ENCODE measurements around the gene GBP2.

The GBP2 gene

DNA sequence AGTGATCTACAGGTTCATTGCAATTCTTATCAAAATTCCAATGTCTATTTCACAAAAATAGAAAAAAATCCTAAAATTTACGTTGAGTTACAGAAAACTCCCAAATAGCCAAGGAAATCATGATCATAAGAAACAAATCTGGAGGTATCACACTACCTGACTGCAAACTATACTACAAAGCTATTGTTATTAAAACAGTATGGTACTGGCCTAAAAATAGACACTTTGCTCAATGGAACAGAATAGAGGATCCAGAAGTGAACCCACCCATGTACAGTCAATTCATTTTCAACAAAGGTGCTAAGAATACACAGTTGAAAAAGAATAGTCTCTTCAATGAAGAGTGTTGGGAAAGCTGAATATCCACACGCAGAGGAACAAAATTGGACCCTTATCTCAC, 30.2 kb downstream of the GBP2 start:
- Histone ChIP-seq H3K27me3 (ENCODE audit: insufficient read depth, low read depth) (no peaks in the 10 kb centered on the region), H3K79me2 (ENCODE audit: insufficient read depth, low read depth) (no peaks in the 10 kb centered on the region), H3K9ac (no peak overlapping the region), H3K4me3 (IDR thresholded peaks at IDR 0.05; ENCODE audit: insufficient read depth, low read depth, low read length) (no peak overlapping the region), H3K4me1 (ENCODE audit: low read depth, poor library complexity, severe bottlenecking) (no peaks in the 10 kb centered on the region), H3K4me2 (no peak overlapping the region), H4K20me1 (ENCODE audit: insufficient read depth) (no peaks in the 10 kb centered on the region), H2AFZ (ENCODE audit: low read depth) (no peak overlapping the region), H3K27ac (no peak overlapping the region), H3K36me3 (ENCODE audit: insufficient read depth) (no peaks in the 10 kb centered on the region)
- TF ChIP-seq, protein P1, sequence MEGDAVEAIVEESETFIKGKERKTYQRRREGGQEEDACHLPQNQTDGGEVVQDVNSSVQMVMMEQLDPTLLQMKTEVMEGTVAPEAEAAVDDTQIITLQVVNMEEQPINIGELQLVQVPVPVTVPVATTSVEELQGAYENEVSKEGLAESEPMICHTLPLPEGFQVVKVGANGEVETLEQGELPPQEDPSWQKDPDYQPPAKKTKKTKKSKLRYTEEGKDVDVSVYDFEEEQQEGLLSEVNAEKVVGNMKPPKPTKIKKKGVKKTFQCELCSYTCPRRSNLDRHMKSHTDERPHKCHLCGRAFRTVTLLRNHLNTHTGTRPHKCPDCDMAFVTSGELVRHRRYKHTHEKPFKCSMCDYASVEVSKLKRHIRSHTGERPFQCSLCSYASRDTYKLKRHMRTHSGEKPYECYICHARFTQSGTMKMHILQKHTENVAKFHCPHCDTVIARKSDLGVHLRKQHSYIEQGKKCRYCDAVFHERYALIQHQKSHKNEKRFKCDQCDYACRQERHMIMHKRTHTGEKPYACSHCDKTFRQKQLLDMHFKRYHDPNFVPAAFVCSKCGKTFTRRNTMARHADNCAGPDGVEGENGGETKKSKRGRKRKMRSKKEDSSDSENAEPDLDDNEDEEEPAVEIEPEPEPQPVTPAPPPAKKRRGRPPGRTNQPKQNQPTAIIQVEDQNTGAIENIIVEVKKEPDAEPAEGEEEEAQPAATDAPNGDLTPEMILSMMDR (conservative IDR thresholded peaks at IDR 0.05; ENCODE audit: low read depth, low read length), result no peak

- Histone ChIP-seq H3K4me3 (IDR thresholded peaks at IDR 0.05; ENCODE audit: insufficient read depth, low read depth, low read length) (no peak overlapping the region), H3K27me3 (ENCODE audit: insufficient read depth, low read depth) (no peaks in the 10 kb centered on the region), H3K4me2 (no peak overlapping the region), H3K4me1 (ENCODE audit: low read depth, poor library complexity, severe bottlenecking) (no peaks in the 10 kb centered on the region), H3K9ac (no peak overlapping the region), H3K79me2 (ENCODE audit: insufficient read depth, low read depth) (no peaks in the 10 kb centered on the region), H2AFZ (ENCODE audit: low read depth) (no peak overlapping the region), H3K27ac (no peak overlapping the region), H3K36me3 (ENCODE audit: insufficient read depth) (no peaks in the 10 kb centered on the region), H4K20me1 (ENCODE audit: insufficient read depth) (no peaks in the 10 kb centered on the region)
- TF ChIP-seq, protein P1 (conservative IDR thresholded peaks at IDR 0.05; ENCODE audit: low read depth, low read length), result no peak
Measured at GRCh38 chr1:89089962-89090361, 36.0 kb downstream of the GBP2 start.

- H3K4me2 ChIP-seq, result no peak overlapping the region
- no peaks in the 10 kb centered on the region for H3K27me3 ChIP-seq (ENCODE audit: insufficient read depth, low read depth)
- no peak overlapping the region for H3K27ac ChIP-seq
- TF ChIP-seq, protein P1 (conservative IDR thresholded peaks at IDR 0.05; ENCODE audit: low read depth, low read length), result no peak
- no peak overlapping the region for H2AFZ ChIP-seq (ENCODE audit: low read depth)
- H3K4me1 ChIP-seq (ENCODE audit: low read depth, poor library complexity, severe bottlenecking), result no peaks in the 10 kb centered on the region
- H4K20me1 ChIP-seq (ENCODE audit: insufficient read depth), result no peaks in the 10 kb centered on the region
- no peaks in the 10 kb centered on the region for H3K79me2 ChIP-seq (ENCODE audit: insufficient read depth, low read depth)
- no peak overlapping the region for H3K9ac ChIP-seq
- H3K4me3 ChIP-seq (IDR thresholded peaks at IDR 0.05; ENCODE audit: insufficient read depth, low read depth, low read length), result no peak overlapping the region
- H3K36me3 ChIP-seq (ENCODE audit: insufficient read depth), result no peaks in the 10 kb centered on the region
Measured at GRCh38 chr1:89088572-89088971, 37.3 kb downstream of the GBP2 start.

GRCh38 chr1:89087241-89087640, 38.7 kb downstream of the GBP2 start:
- H3K9ac ChIP-seq, result no peak overlapping the region
- no peaks in the 10 kb centered on the region for H3K27me3 ChIP-seq (ENCODE audit: insufficient read depth, low read depth)
- no peaks in the 10 kb centered on the region for H3K36me3 ChIP-seq (ENCODE audit: insufficient read depth)
- H3K79me2 ChIP-seq (ENCODE audit: insufficient read depth, low read depth), result no peaks in the 10 kb centered on the region
- H3K27ac ChIP-seq, result no peak overlapping the region
- H2AFZ ChIP-seq (ENCODE audit: low read depth), result no peak overlapping the region
- H3K4me2 ChIP-seq, result no peak overlapping the region
- TF ChIP-seq, protein P1 (conservative IDR thresholded peaks at IDR 0.05; ENCODE audit: low read depth, low read length), result no peak
- H3K4me1 ChIP-seq (ENCODE audit: low read depth, poor library complexity, severe bottlenecking), result no peaks in the 10 kb centered on the region
- no peak overlapping the region for H3K4me3 ChIP-seq (IDR thresholded peaks at IDR 0.05; ENCODE audit: insufficient read depth, low read depth, low read length)
- no peaks in the 10 kb centered on the region for H4K20me1 ChIP-seq (ENCODE audit: insufficient read depth)

Measured in KMS-11 (cell line).